NCI-H2196 (cell line): ENCODE measurements around the gene TAF11L5.
"Not testable (repeated sequence)": the region's sequence is repeated elsewhere in the genome, so short reads cannot be mapped to it uniquely, and the experiment has no call there.

Experiments
- DNase-seq: peaks from one replicate; lab custom pipeline; 2025; ENCODE audit not compliant: unreplicated experiment; lab: John Stamatoyannopoulos, UW

The TAF11L5 gene

GRCh38 chr5:17524935-17525334 is at the start of gene TAF11L5:
TAF11L5 (plus strand) TSS chr5:17525235.
- not testable (repeated sequence) for DNase-seq

DNA sequence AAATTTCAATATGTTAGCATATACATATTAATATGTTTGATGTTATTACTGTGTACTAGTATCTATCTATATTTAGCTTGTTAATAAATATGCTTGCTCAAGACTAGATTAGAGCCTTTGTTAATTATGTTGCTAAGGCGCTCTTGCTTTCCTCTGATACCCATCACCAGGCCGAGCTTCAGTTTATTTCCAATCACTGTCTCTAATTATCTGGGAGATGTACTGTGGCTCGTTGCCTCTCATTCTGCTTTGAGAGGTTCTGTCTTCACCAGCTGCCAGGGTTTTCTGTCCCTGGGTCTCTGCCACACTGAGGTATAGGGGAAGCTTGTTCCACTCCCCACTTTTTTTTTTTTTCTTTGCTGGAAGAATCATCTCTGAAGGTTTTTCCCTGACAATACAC is 48.0 kb upstream of the TAF11L5 start:
- no peak for DNase-seq

- DNase-seq: no peak
These were observed 47.3 kb upstream of the TAF11L5 start for GRCh38 chr5:17477573-17478265.

- no peak for DNase-seq
These were observed 43.7 kb upstream of the TAF11L5 start for GRCh38 chr5:17481378-17481777.

GRCh38 chr5:17482790-17483189 is 42.2 kb upstream of the TAF11L5 start:
- no peak for DNase-seq

- not testable (repeated sequence) for DNase-seq
These were observed 38.4 kb upstream of the TAF11L5 start for GRCh38 chr5:17486464-17487173.

GRCh38 chr5:17487174-17487512 is 37.9 kb upstream of the TAF11L5 start:
- DNase-seq: no peak

- not testable (repeated sequence) for DNase-seq
These were observed 33.8 kb upstream of the TAF11L5 start for GRCh38 chr5:17491257-17491656.

DNA sequence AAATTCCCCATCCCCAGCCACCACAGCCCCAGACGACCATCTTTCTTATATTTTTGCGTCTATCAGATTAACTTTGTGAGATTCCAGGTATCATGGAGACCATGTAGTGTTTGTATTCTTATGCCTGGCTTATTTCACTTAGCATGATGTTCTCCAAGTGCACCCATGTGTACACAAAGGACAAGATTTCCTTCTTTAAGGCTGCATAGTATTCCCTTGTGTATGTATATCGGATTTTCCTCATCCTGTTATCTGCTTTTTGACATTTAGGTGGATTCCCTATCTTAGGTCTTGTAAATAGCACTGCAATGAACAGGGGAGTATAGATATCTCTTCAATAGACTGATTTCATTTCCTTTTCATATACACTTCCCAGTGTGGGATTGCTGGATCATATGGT is 32.3 kb upstream of the TAF11L5 start:
- no peak for DNase-seq

DNA sequence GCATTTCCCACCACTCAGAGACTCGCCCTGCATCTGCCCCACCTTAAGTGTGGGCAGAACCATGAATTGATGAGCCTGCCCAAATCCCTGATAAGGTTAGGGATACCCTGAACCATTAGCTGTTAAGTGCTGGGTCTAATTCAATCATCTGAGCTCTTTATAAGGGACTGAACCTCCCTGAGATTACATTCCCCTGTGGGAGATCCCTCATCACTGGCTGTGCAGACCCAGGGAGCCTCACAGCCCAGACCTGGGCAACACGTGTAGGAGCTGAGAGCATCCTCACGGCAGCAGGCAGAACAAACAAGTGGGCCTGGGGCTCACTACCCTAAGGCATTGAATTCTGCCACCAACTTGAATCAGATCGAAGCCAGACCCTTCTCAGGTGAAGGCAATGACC is 27.6 kb upstream of the TAF11L5 start:
- no peak for DNase-seq

DNA sequence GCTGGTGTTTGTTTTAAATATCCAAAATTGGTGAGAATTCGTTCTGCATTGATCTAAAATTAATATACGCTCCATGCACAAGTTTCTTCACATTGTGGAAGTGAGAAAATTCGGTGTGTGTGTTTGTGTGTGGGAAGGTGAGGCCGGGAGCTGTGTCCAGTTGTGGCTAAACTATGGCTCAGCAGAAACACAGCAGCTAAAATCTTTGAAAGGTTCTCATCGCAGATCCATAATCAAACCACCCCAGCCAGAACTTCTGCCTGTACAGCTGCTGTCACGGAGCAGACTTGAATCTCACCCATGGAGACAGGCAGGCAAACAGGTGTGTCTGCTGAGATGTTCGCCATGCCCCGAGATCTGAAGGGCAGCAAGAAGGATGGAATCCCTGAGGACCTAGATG is 27.1 kb upstream of the TAF11L5 start, which contains the start of gene TAF11L2:
Gene TAF11L2 (plus strand): TSS at position 301 of the 400 bp plus-strand sequence.
- not testable (repeated sequence) for DNase-seq

DNA sequence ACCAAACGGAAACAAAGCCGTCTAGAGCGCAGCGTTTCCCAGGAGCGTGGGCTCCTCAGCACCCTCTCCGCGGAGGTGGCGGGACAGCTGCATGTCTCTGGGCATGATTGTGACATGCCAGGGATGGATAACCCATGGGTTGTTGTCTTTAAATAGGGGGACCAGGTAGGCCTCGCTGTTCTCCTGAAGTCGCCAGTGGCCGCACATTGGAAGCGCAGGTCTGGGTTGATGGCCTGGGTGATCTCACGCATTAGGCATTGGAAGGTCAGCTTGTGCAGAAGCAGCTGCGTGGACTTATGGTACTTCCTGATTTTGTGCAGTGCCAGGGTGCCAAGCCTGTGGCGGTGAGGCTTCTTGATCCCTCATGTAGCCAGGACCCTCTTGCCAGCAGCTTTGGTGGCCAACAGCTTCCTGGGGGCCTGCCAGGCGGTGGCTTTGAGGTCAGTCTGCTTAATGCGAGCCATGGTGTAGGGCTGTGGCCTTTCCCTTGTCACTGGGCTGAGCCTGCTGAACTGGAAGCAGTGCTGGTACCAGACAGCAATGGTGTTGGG is 13.2 kb upstream of the TAF11L5 start:
- DNase-seq: no peak

DNA sequence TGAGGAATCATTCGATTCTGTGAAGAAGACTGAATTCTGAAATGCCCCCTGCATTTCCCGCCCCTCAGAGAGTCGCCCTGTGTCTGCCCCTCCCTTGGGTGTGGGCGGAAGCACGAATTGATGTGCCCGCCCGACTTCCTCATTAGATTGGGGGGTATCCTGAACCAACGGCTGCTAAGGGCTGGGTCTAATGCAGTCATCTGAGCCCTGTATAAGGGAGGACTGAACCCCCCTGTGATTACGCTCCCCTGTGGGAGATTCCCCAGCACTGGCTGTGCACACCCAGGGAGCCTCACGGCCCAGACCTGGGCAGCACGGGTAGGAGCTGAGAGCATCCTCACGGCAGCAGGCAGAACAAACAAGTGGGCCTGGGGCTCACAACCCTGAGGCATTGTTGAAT is 7.5 kb upstream of the TAF11L5 start:
- DNase-seq: not testable (repeated sequence)

DNA sequence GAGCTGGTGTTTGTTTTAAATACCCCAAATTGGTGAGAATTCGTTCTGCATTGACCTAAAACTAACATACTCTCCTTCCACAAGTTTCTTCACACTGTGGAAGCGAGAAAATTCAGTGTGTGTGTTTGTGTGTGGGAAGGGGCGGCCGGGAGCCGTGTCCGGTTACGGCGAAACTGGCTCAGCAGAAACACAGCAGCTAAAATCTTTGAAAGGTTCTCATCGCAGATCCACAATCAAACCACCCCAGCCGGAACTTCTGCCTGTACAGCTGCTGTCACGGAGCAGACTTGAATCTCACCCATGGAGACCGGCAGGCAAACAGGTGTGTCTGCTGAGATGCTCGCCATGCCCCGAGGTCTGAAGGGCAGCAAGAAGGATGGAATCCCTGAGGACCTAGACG is 7.0 kb upstream of the TAF11L5 start, which contains the start of gene TAF11L3:
Gene TAF11L3 (plus strand): TSS at position 301 of the 400 bp plus-strand sequence.
- not testable (repeated sequence) for DNase-seq

- DNase-seq: not testable (repeated sequence)
These were observed 5.5 kb upstream of the TAF11L5 start for GRCh38 chr5:17519508-17519907.

GRCh38 chr5:17521501-17521900 is 3.5 kb upstream of the TAF11L5 start, which contains the start of gene TAF11L4:
TAF11L4 (plus strand) TSS chr5:17521801.
- not testable (repeated sequence) for DNase-seq

DNA sequence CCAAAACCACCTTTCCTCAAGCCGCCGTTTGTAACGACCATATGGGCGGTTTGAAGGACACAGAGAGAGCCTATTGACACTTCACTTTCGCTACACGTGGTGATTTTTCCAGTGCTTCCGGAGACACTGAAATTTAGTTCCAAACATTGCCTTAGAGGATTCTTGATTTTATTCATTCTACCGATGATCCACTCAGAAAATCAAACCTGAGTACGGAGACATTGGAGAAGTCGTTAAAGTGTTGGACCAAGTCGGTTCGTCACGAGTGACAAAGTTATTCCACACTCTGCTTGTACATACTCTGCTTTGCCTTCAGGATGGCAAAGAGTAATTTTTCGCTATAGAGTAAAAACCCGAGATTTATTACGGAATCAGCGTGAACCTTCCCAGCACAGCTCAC is 1.5 kb downstream of the TAF11L5 start:
- not testable (repeated sequence) for DNase-seq

GRCh38 chr5:17528369-17528768 is 3.3 kb downstream of the TAF11L5 start, which contains the start of gene TAF11L6:
TAF11L6 (plus strand) TSS chr5:17528669.
- DNase-seq: not testable (repeated sequence)
